Liver (tissue), 9 donors: ENCODE measurements around the gene JAG2. TPM values are rescaled to one million over a fixed set of nuclear protein-coding genes. Genes with fewer than 3 reads are reported as not detected.

Source experiments
- DNase-seq: peaks from one replicate; pipeline ENCODE4 v3.0.0-alpha.2; 2017; ENCODE audit warnings: low spot score
- H3K27ac ChIP-seq, 2 donors: one replicate each; pipeline ENCODE4 v1.7.0; 2013; ENCODE audit warnings: inconsistent platforms in 2 of 2, low read length in 2 of 2, control low read depth in 1 of 2, low read depth in 1 of 2, mild to moderate bottlenecking in 1 of 2
- H3K27me3 ChIP-seq, 4 donors: one replicate each; pipeline versions ENCODE4 v1.6.1 to v1.7.0; 2013; ENCODE audit warnings: low read length in 3 of 4, inconsistent platforms in 1 of 4, mild to moderate bottlenecking in 1 of 4, moderate library complexity in 1 of 4; ENCODE audit not compliant: control insufficient read depth in 4 of 4, insufficient read depth in 4 of 4
- H3K36me3 ChIP-seq, 4 donors: one replicate each; pipeline versions ENCODE4 v1.6.1 to v1.7.0; 2013; ENCODE audit warnings: low read length in 3 of 4, mild to moderate bottlenecking in 3 of 4, low read depth in 1 of 4, moderate library complexity in 1 of 4; ENCODE audit not compliant: control insufficient read depth in 4 of 4, insufficient read depth in 3 of 4
- H3K4me1 ChIP-seq, 4 donors: one replicate each; pipeline versions ENCODE4 v1.6.1 to v1.7.0; 2013; ENCODE audit warnings: low read length in 3 of 4, mild to moderate bottlenecking in 3 of 4, moderate library complexity in 1 of 4; ENCODE audit not compliant: control insufficient read depth in 4 of 4, insufficient read depth in 4 of 4
- H3K4me3 ChIP-seq, 3 donors: one replicate each; pipeline versions ENCODE4 v1.6.1 to v1.7.0; 2013; ENCODE audit warnings: low read length in 3 of 3, control low read depth in 1 of 3, low read depth in 1 of 3, mild to moderate bottlenecking in 1 of 3
- H3K9ac ChIP-seq, 2 donors: one replicate each; pipeline ENCODE4 v1.7.0; 2013; ENCODE audit warnings: low read length in 2 of 2, mild to moderate bottlenecking in 2 of 2, moderate library complexity in 2 of 2, control low read depth in 1 of 2, low read depth in 1 of 2
- H3K9me3 ChIP-seq, 4 donors: one replicate each; pipeline versions ENCODE4 v1.6.1 to v1.7.0; 2013; ENCODE audit warnings: low read length in 3 of 4; ENCODE audit not compliant: control insufficient read depth in 4 of 4
- ATF3 ChIP-seq: IDR thresholded peaks from 2 replicates; pipeline ENCODE4 v1.6.1; 2016; ENCODE audit warnings: antibody characterized with exemption
- EGR1 ChIP-seq, 2 donors: IDR thresholded peaks; 2 replicates each; pipeline ENCODE4 v1.6.1; 2016 to 2018; ENCODE audit warnings: antibody characterized with exemption in 2 of 2, low read depth in 2 of 2
- FOXA1 ChIP-seq: IDR thresholded peaks from 2 replicates; pipeline ENCODE4 v1.6.1; 2016; ENCODE audit warnings: antibody characterized with exemption
- GABPA ChIP-seq, 2 donors: IDR thresholded peaks in 1 of 2; conservative IDR thresholded peaks in 1 of 2; 2 replicates each; pipeline ENCODE4 v1.6.1; 2016; ENCODE audit warnings: antibody characterized with exemption in 2 of 2, mild to moderate bottlenecking in 1 of 2, moderate library complexity in 1 of 2
- HNF4A ChIP-seq, 2 donors: conservative IDR thresholded peaks; 2 replicates each; pipeline ENCODE4 v1.6.1; 2016; ENCODE audit warnings: antibody characterized with exemption in 2 of 2, mild to moderate bottlenecking in 2 of 2
- HNF4G ChIP-seq: IDR thresholded peaks from 2 replicates; pipeline ENCODE4 v1.6.1; 2016; ENCODE audit warnings: antibody characterized with exemption
- MAX ChIP-seq: IDR thresholded peaks from 2 replicates; pipeline ENCODE4 v1.6.1; 2016; ENCODE audit warnings: antibody characterized with exemption
- NR2F2 ChIP-seq: IDR thresholded peaks from 2 replicates; pipeline ENCODE4 v1.6.1; 2016; ENCODE audit warnings: antibody characterized with exemption
- RAD21 ChIP-seq, 2 donors: IDR thresholded peaks; 2 replicates each; pipeline ENCODE4 v1.6.1; 2016; ENCODE audit warnings: antibody characterized with exemption in 2 of 2, mild to moderate bottlenecking in 2 of 2
- REST ChIP-seq: IDR thresholded peaks from 2 replicates; pipeline ENCODE4 v1.6.1; 2016; ENCODE audit warnings: antibody characterized with exemption, mild to moderate bottlenecking
- RXRA ChIP-seq, 2 donors: IDR thresholded peaks; 2 replicates each; pipeline ENCODE4 v1.6.1; 2017 to 2018; ENCODE audit warnings: antibody characterized with exemption in 2 of 2, mild to moderate bottlenecking in 1 of 2
- SP1 ChIP-seq: IDR thresholded peaks from 2 replicates; pipeline ENCODE4 v1.6.1; 2018; ENCODE audit warnings: antibody characterized with exemption, mild to moderate bottlenecking
- TAF1 ChIP-seq: conservative IDR thresholded peaks from 2 replicates; pipeline ENCODE4 v1.6.1; 2016; ENCODE audit warnings: antibody characterized with exemption, mild to moderate bottlenecking
- YY1 ChIP-seq: IDR thresholded peaks from 2 replicates; pipeline ENCODE4 v1.6.1; 2016; ENCODE audit warnings: antibody characterized with exemption, mild to moderate bottlenecking
- ZBTB33 ChIP-seq: IDR thresholded peaks from 2 replicates; pipeline ENCODE4 v1.6.1; 2016; ENCODE audit warnings: antibody characterized with exemption
- WGBS: extraction: QIAGEN DNeasy Blood & Tissue Kit; methylation state at CpG from one replicate; pipeline ENCODE4 v1.1.7; 2013; 5-methylcytosine and 5-hydroxymethylcytosine counted together
- polyA plus RNA-seq, 2 donors: library from polyadenylated mRNA; stranded (reverse) in 1 of 2; unstranded in 1 of 2; fragments of 200-250 nt in 1 of 2; fragments of >200 nt in 1 of 2; fragmentation: Nextera tagmentation in 1 of 2; extraction: Ambion mirVana in 1 of 2; gene quantifications; one replicate each; pipeline versions ENCODE4 v1.2.1 to v1.2.3, GENCODE V29; 2013 to 2015
- total RNA-seq, 2 donors: library from RNA; depleted of rRNA; stranded (reverse); fragments of >200 nt; gene quantifications; one replicate each; pipeline ENCODE4 v1.2.3, GENCODE V29; 2014
- donor health status: healthy.
- donor health status: healthy.
- donor health status: healthy.
- donor health status: healthy.
- donor health status: healthy.

Gene JAG2
- total and polyA plus RNA-seq, 4 donors: 0.24 to 1.0 (median 0.54) TPM

GRCh38 chr14:105165134-105165704 is 3.4 kb downstream of the JAG2 start:
- H3K9me3 ChIP-seq: no peaks in the 10 kb centered on the region
- no peak overlapping the region for H3K9ac ChIP-seq
- H3K27me3 ChIP-seq: peaks cover 0 to under 1% (median 0%) of the 10 kb centered on the region in 4 donors
- peaks cover 0 to 12% (median 9%) of the 10 kb centered on the region in 4 donors for H3K4me1 ChIP-seq
- DNase-seq: no peak
- no peak overlapping the region for H3K4me3 ChIP-seq
- TF ChIP-seq GABPA (IDR thresholded peaks at IDR 0.05 in 1 of 2, conservative IDR thresholded peaks at IDR 0.05 in 1 of 2) (no peak), TAF1 (no peak), MAX (no peak), ZBTB33 (no peak), YY1 (no peak), RXRA (IDR thresholded peaks at IDR 0.05) (no peak), EGR1 (IDR thresholded peaks at IDR 0.05; ENCODE audit: low read depth in 2 of 2) (no peak)
- no peak overlapping the region for H3K27ac ChIP-seq
- no peaks in the 10 kb centered on the region for H3K36me3 ChIP-seq
- 79% methylated on average over 10 of the region's 10 CpGs for WGBS

- DNase-seq: no peak
- H3K9ac ChIP-seq: no peak overlapping the region
- H3K4me3 ChIP-seq: no peak overlapping the region
- H3K27ac ChIP-seq: no peak overlapping the region
- H3K27me3 ChIP-seq: no peaks in the 10 kb centered on the region
- peaks cover 0 to 12% (median 8%) of the 10 kb centered on the region in 4 donors for H3K4me1 ChIP-seq
- no peaks in the 10 kb centered on the region for H3K36me3 ChIP-seq
- WGBS: 90% methylated on average over 18 of the region's 18 CpGs
- TF ChIP-seq NR2F2 (no peak), ATF3 (no peak), ZBTB33 (no peak), FOXA1 (no peak), RAD21 (IDR thresholded peaks at IDR 0.05) (no peak), HNF4A (conservative IDR thresholded peaks at IDR 0.05) (no peak), HNF4G (no peak), SP1 (no peak), REST (no peak), MAX (no peak), EGR1 (IDR thresholded peaks at IDR 0.05; ENCODE audit: low read depth in 2 of 2) (no peak)
- no peaks in the 10 kb centered on the region for H3K9me3 ChIP-seq
Measured at GRCh38 chr14:105163040-105163742, 5.4 kb downstream of the JAG2 start.
